HG03135 (cell line): ENCODE results near the gene C4BPA.

Source experiments
- ATAC-seq: cut with Tn5 transposase; IDR thresholded peaks from one replicate; pipeline ENCODE4 v1.9.1; 2021; ENCODE audit warnings: mild to moderate bottlenecking, moderate library complexity; ENCODE audit not compliant: unreplicated experiment

The C4BPA gene

DNA sequence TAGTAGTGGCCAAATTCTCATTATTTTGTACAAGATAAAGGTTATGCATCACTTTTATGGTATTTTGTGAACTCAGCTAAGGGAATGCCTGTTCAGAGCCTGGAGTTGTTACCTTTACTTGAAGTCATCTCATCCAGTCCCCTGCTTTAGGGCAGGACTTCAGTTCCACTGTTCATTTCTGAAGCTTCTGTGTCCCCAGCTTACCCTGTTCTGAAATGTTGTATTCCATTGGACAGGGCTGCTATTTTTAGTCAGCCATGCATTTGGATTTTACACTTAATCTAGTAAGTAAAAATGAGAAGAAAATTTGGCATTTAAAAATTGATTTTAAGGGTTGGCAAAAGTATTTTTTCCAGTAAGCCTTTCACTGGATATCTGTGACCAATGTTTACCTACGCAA, 27.0 kb upstream of the C4BPA start:
- ATAC-seq = no peak

DNA sequence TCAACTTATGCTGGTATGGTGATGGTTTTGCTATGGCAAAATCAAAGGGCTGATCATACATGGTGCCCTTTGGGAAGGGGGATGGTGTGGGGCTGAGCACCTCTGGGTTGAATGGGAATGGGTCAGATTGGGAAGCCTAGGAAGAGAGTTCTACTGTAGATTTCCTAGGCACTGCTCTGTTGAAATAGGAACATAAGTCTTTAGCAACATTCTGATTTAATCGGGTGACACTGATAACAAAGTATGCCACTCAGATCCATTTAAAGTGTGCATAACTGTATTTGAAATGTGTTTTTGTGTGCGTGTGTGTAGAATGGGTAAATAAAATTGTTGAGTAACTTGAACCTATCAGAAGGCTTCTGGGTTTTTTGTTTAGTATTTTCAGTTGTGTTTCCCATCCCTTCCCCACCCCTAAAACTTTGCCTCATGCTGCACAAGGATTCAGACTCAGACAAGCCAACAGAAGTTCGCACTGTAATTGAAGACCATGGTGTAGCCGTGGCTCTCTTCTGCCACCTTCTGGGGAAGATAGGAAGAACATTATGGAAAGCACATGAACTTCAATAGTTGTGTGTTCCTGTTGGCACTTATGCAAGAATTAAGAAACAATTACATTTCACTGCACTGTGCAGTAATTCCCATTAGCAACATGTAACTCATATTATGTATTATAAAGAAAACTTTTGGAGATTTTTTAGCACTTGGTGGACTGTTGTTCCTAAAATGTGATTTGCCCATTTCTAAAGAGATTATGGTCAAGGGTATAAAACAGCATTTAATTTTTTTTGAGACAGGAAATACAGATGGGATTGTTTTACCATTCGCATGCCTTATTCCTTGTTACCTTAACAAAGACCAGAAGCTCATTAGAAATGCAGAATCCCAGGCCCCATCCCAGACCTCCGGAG, 26.3 kb upstream of the C4BPA start:
- ATAC-seq = no peak

DNA sequence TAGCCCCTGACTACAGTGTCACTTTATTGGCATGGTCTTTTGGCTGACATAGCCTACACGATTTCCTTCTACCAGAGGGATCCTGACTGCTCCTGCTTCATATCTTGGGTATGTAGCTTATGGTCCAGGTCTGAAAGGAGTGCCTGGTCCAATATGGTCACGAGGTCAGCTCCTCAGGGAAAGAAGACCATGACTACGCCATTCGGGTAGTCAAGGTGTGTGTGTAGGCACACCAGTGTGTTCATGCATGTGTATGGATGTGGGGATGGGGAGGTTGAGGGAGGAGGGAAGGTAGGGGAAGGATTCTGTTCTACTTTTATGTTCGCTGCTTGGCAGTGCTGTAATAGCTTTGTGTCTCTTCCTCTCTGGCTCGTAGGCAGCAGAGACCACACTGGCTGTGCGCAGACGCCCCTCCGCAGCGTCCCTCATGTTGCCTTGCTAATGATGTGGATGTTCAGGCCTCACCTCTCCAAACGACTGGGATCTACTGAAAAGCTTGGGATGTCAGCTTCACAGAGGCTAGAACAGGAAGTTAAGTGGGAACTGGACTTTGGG, 25.4 kb upstream of the C4BPA start:
- ATAC-seq = no peak

DNA sequence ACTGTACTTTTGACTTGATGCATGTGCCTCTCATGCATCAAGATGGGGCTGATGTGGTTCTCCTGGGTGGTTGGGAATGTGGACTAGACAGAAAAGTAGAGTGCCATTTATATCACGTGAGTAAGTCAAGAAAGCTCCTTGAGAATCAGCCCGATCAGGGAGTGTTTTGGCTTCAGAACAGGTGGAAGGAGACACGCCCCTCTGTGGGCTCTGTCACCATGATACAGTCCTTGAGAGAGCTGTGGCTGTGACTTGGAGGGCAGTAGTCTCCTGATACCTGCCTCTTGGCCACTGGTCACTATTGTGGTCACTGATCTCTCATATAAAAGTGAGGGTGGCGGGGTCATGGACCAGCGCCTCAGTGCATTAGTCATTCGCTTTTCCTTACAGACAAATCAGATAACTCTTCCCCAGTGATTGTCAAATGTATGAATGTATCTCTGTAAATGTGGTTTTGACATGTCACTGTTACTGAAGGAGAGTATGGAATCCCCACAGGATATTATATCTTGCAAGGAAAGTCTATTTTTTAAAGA, 24.3 kb upstream of the C4BPA start:
- ATAC-seq = no peak

DNA sequence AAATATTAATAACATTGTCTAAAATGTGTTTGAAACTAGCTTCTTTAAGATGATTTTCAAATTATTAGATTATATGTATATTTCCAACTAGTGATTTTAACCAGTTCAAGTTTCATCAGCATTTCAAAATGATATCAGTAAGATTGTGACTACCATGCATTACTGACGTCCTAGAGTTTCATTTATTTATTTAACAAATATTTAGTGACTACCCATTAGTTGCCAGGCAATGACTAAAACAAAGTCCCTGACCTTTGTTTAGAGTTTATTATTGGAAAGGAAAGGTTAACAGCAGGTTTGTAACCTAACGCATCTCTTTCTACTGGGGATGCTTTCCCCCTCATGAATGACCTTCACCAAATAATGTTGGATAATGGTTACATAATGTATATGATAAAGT, 22.9 kb upstream of the C4BPA start:
- ATAC-seq = no peak

DNA sequence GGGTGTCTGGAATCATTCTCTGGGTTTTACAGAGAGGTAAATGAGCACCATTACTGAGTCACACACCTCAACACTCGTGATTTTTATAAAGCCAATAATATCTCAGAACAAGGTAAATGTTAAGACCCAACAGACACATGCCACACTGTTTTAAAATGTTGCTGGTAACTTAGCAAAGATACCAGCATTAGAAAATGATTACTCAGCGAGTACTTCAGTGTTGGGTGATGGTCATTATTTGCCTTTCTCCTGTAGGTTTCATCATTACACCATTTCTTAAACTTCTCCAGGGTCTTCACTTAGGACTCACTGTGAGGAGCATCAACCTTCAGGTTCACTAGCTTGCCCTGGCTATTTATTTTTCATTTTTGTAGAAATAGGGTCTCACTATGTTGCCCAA, 22.2 kb upstream of the C4BPA start:
- no peak for ATAC-seq

DNA sequence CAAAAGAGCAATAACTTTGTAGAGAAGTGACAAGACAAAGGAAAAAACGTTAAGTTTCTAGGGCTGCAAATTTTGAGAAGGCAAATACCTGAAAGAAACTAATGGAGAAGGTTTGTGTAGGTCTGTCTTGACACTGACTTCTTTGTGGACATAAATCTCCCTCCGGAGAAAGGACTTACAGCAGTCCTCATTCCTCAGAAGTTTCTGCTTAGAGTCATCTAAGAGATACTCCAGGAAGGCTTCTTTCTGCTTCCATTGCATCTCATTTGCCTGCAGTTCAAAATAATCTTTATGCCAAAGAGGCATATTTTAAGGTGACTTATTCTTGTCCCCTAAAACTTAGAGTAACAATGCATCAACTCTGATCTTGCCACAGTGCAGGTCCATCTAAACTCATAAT, 19.8 kb upstream of the C4BPA start:
- no peak for ATAC-seq

DNA sequence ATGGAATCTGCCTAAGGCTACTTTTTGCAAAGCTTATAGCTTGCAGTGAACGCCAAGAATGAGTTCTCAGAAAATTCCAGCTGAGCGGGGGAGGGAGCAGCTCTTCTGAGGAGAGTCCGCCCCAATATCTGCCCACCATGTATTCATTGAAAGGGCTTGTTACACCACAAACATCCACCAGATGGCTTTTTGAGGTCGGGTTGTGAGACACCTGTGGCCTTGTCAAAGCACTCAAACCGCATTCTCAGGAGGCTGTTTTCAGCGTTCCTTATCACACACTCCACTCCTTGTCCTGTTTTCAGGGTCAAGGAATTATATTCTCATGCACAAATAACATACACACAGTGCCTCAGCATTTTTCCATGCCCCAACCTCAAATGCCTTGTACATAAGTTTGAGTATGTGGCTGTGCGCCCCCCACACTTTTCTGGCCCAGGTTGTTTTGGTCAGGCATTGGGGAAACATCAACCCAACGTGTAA, 19.3 kb upstream of the C4BPA start:
- ATAC-seq = peak; percentile 74

DNA sequence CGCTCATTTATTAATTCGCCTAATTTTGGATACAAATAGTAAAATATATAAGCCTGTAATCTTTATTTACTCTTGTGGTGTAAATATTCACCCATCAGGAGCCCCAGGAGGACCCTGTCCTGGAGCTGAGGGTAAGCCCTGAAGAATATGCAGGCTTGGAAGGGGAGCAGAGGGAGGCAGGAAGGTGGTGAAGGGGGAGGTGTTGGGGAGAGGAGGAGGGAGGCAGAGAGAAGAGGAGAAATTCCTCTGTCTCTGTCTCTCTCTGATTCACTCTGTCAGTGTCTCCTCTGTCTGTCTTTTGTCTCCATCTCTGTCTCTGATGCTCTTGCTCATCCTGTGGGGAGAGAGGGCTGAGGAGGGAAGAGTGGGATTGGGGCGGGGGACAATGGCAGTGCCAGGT, 18.1 kb upstream of the C4BPA start:
- no peak for ATAC-seq

DNA sequence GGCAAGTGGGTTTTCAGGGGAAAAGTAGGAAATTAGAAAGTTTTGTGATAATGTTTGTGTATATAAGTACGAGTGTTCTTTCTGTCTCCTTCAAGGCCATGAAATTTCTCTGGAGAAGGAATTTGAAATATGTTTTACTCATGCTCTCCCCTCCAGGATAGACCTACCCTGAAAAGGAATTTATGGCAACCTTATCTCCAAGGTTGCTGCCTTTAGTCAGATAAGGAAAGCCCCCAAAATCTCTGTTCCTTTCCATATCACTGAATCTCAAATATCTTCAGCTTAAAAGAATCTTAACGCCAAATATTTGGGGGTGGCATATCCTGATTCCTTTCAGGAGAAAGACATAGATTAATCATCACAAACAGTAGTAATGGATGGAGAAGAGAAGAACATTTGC, 15.9 kb upstream of the C4BPA start:
- no peak for ATAC-seq

DNA sequence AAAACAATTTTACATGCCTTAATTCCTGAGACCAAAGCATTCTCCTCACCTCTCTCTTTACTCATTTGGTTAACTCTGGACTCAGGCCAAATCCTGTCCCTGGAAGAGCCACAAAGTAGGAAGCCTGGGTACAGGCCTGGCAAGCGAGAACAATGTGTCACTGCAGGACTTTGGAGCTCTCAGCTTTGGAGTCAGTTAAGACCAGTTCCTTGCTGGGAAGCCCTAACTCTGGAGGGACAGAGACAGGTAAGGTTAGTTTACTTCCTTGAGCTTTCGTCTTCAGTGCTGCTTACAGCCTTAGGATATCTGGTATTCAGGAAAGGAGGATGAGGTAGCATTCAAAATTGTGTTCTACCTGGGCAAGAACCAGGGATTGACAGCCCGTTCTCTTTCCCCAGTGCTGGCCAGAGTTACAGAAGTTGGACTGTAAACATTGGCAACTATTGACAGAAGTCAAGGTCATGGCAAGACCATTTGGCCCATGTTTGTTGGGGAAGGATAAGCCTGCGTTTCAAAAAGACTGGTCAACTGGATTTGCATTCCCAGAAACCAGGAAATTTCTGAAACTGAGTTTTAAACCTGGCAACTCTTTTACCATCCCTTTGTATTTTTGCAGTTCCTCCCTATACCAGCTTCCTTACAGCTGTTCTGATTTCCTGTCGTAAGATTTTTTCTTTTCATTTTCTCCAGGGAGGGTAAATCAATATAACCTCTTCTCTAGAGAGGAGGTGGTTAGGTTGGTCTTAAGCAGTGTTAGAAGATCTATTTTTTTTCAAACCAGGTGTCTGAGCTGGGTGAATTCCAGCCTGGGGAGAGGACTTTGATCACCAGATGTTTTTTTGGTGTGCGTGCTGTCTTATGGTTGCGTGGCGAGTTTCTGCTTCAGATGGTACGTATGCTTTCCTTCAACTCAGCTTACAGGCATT, 15.1 kb upstream of the C4BPA start, which contains the start of gene C4BPB:
C4BPB (plus strand) TSS at position 160 of the 926 bp plus-strand sequence; CDS start at position 832, 672 bp downstream.
- no peak for ATAC-seq

DNA sequence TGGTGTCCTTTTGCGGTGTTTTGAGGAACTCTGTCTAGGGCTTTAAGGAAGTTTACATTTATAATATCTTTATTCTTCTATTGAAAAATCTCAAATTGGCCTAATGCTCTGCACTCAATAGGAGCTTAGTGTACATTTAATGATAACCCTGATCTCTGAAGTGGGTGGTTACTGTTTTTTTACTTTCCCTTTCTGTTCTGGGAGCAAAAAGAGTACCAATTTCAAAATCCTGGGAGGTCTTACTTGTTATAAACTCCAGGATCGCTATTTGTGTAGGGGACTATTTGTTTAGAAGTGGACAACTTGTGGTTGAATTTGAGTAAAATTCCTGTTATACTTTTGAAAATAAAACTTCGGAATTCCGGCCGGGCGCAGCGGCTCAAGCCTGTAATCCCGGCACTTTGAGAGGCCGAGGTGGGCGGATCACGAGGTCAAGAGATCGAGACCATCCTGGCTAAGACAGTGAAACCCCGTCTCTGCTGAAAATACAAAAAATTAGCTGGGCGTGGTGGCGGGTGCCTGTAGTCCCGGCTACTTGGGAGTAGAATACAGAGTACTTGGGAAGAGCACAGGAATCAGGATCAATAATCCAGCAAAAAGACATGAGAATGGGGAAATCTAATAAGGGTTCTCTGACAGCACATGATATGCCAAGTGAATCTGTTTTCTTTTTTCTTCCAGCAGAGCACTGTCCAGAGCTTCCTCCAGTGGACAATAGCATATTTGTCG, 14.2 kb upstream of the C4BPA start:
- no peak for ATAC-seq

DNA sequence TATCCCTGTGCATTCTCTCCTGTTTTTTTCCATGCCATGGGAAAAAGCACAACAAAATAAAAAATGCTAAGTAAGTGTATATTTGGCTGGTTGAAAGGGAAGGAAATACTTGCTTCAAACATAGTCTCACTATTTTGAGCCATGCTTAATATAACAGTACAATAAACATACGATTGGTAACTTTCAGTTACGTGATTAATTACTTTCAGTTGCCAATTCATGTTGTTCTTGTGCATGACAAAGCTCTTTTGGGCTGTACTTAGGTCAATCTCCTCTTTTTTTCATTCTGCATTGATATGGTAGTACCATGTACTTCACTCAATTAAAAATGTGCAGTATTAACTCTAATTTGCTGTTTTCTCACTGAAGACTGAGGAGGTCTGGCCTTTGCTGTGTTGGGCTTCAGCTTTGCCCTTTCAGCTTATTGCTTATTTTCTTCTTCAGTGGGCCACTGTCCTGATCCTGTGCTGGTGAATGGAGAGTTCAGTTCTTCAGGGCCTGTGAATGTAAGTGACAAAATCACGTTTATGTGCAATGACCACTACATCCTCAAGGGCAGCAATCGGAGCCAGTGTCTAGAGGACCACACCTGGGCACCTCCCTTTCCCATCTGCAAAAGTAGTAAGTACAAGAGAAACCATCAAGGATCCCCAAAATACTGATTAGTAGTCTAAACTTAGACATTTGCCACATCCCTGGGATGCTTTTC, 12.7 kb upstream of the C4BPA start:
- ATAC-seq = no peak

DNA sequence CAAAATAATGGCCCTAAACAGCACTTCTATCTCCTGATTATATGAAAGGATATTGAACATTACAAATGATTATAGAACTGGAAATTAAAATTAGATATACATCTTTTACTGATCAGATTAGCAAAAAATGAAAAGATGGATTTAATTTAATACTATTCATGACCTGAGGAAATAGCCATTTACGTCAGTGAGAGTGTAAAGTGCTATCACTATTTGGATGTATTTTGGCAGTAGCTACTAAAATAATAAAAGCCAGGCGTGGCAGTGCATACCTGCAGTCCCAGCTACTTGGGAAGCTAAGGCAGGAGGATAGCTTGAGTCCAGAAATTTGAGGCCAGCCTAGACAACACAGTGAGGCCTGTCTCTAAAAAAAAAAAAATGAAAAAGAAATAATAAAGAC, 10.1 kb upstream of the C4BPA start:
- no peak for ATAC-seq

DNA sequence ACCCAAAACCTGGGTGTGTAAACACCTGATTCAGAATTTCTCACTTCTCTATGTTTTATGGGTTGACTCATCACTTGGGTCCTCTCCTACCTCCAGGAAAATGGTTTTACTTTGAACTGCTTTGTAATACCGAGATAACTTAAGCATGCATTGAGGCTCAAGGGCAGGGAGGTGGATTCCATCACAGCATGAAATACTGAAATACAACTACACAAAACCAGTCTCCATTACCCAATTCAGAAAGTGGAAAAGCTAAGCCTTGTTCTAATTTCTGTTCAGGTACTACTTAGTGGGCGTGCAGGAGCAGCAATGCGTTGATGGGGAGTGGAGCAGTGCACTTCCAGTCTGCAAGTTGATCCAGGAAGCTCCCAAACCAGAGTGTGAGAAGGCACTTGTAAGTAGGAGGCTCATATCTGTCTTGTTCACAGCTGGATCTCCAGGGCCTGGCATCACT, 6.1 kb upstream of the C4BPA start:
- no peak for ATAC-seq

DNA sequence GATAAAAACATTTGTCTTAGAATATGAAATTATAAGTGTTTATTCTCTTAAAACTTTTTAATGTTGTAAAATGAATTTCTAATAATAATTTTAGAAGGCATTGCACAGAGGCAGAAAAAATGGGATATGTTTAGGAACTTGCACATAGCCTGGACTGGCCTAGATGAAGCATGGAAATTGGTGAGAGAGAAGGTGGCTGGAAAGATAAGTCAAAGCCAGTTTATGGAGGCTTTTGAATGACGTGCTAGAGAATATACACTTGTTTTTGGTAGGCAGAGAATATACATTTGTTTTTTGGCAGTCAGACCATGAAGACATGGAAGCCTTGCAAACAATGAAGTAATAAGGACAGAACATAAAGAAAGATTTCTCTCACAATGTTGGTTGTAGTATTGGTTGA, 2.3 kb upstream of the C4BPA start:
- ATAC-seq = no peak

DNA sequence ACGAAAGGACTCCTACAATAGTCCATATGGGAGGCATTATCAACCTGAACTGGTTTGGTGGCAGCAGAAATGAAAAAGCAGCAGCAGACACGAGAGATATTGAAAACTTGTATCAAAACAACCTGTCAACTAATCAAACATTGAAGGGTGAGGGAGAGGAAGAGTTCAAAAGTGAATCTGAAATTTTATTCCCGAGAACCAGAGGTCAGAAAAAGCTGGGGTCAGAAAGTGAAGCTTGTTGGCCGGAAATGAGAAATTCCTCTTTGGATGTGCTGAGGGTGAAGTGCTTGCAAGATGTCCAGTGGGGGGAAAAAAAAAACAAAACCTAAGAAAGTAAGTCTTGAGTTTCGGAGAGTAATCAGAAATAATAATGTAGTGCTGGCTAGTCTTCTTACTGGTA, 1.9 kb upstream of the C4BPA start:
- ATAC-seq = no peak

DNA sequence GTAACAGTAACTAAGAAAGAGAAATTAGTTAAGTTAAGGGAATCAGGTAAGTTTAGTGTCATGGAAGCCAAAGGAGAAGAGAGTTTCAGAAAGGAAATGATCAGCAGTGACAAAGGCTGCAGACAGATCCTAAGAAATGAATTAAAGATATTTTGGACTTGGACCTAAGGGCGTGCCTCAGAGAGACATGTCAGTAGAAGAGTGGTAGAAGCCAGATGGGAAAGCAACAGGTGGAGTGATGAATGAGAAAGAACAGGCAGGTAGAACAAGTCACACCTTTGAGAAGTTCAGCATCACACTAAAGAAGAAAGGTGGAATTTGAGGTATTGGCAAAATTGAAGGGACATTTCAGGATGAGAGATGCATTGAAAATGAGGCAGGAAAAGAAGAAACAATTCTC, 1.4 kb upstream of the C4BPA start:
- no peak for ATAC-seq

DNA sequence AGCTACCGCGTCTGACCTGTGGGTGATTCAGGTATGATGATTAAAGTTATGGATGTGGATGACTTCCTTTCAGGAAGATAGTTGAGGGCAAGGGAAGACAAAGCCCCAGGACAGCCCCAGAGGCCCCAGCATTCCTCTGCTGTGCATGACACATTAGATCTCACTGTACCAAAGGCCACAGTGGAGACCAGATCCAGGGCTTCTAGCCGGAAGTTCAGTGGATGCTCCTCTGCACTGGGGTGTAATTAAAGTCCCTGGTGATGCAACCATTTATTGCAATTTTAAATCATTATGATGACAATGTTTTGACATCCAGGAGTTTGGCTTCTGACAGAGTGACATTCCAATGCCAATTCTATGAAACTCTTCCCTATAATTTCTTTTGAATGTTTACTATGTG, 5.0 kb downstream of the C4BPA start:
- ATAC-seq = no peak
